Dendritic cell treated with granulocyte-macrophage colony-stimulating factor and Interleukin-4, amounts not matched to agents 40 ng/mL and 50 ng/mL, for 4 days (primary cell): ENCODE data around the gene SLC23A3.

Source experiments
- H3K27ac Mint-ChIP-seq: one replicate; pipeline ENCODE4 v1.8.0; 2022; ENCODE audit warnings: mild to moderate bottlenecking, mixed read lengths
- H3K27me3 Mint-ChIP-seq: one replicate; pipeline ENCODE4 v1.8.0; 2022; ENCODE audit warnings: mild to moderate bottlenecking, mixed read lengths
- H3K36me3 Mint-ChIP-seq: one replicate; pipeline ENCODE4 v1.8.0; 2022; ENCODE audit warnings: low read depth, mixed read lengths
- H3K4me1 Mint-ChIP-seq: one replicate; pipeline ENCODE4 v1.8.0; 2022; ENCODE audit warnings: low read depth, mixed read lengths
- H3K4me3 Mint-ChIP-seq: one replicate; pipeline ENCODE4 v1.8.0; 2022; ENCODE audit warnings: mild to moderate bottlenecking, moderate library complexity, mixed read lengths
- H3K9me3 Mint-ChIP-seq: one replicate; pipeline ENCODE4 v1.8.0; 2022; ENCODE audit warnings: mixed read lengths
- intact Hi-C: fragments of 100-400 bp; cut with micrococcal nuclease; formaldehyde crosslinking; loops from one replicate; pipeline ENCODE4 v1.15.0; 2022

Gene SLC23A3

GRCh38 chr2:219169930-219170654 lies at the start of gene SLC23A3:
SLC23A3 (minus strand) TSS chr2:219170029; CDS start chr2:219169984, 45 bp downstream.
- Mint-ChIP-seq H3K4me1 (peaks cover 60% of the 10 kb centered on the region), H3K27ac (no peak within 1 kb of the TSS), H3K4me3 (no peak within 1 kb of the TSS), H3K27me3 (no peaks in the 10 kb centered on the region), H3K9me3 (no peaks in the 10 kb centered on the region), H3K36me3 (peaks cover 56% of the 10 kb centered on the region)
- intact Hi-C loops, result loop anchor here (10.0 kb wide), 1 partner anchor 215 kb away; the partner anchor contains the start of gene DNPEP

GRCh38 chr2:219218732-219219701 lies 49.2 kb upstream of the SLC23A3 start, which contains the start of gene ABCB6:
ABCB6 (minus strand) TSS chr2:219218958; CDS start chr2:219218673, 285 bp downstream.
- no peaks in the 10 kb centered on the region for H3K9me3 Mint-ChIP-seq
- H3K4me3 Mint-ChIP-seq, result peak within 1 kb of the TSS; percentile 74
- peaks cover 56% of the 10 kb centered on the region for H3K4me1 Mint-ChIP-seq
- intact Hi-C loops, result loop anchor here (2.0 to 5.0 kb wide), 2 partner anchors 33 to 58 kb away; partner anchors contain the start of genes NHEJ1, TUBA4A and TUBA4B
- H3K27ac Mint-ChIP-seq, result peak within 1 kb of the TSS; percentile 94
- H3K27me3 Mint-ChIP-seq, result peaks cover 42% of the 10 kb centered on the region
- peaks cover 74% of the 10 kb centered on the region for H3K36me3 Mint-ChIP-seq

GRCh38 chr2:219218217-219218731 lies 48.4 kb upstream of the SLC23A3 start:
- Mint-ChIP-seq H3K4me1 (peaks cover 56% of the 10 kb centered on the region), H3K27me3 (peaks cover 34% of the 10 kb centered on the region), H3K27ac (peak overlapping the region; percentile 94), H3K4me3 (peak overlapping the region; percentile 74), H3K36me3 (peaks cover 74% of the 10 kb centered on the region), H3K9me3 (no peaks in the 10 kb centered on the region)
- intact Hi-C loops, result loop anchor here (2.0 to 5.0 kb wide), 2 partner anchors 34 to 57 kb away; partner anchors contain the start of genes NHEJ1, TUBA4A and TUBA4B

GRCh38 chr2:219216535-219216915 lies 46.7 kb upstream of the SLC23A3 start:
- H3K9me3 Mint-ChIP-seq, result no peaks in the 10 kb centered on the region
- H3K4me3 Mint-ChIP-seq, result no peak overlapping the region
- H3K36me3 Mint-ChIP-seq, result peaks cover 71% of the 10 kb centered on the region
- intact Hi-C loops, result loop anchor here (5.0 kb wide), 1 partner anchor 36 kb away; the partner anchor contains the start of genes TUBA4A and TUBA4B
- H3K4me1 Mint-ChIP-seq, result peaks cover 53% of the 10 kb centered on the region
- H3K27ac Mint-ChIP-seq, result peak overlapping the region; percentile 61
- peaks cover 27% of the 10 kb centered on the region for H3K27me3 Mint-ChIP-seq

- H3K27me3 Mint-ChIP-seq, result peaks cover 24% of the 10 kb centered on the region
- H3K36me3 Mint-ChIP-seq, result peaks cover 70% of the 10 kb centered on the region
- H3K9me3 Mint-ChIP-seq, result no peaks in the 10 kb centered on the region
- intact Hi-C loops, result loop anchor here (5.0 kb wide), 1 partner anchor 36 kb away; the partner anchor contains the start of genes TUBA4A and TUBA4B
- peak overlapping the region; percentile 61 for H3K27ac Mint-ChIP-seq
- no peak overlapping the region for H3K4me3 Mint-ChIP-seq
- H3K4me1 Mint-ChIP-seq, result peaks cover 47% of the 10 kb centered on the region
Measured at GRCh38 chr2:219215871-219216534, 46.2 kb upstream of the SLC23A3 start.

- peaks cover 15% of the 10 kb centered on the region for H3K27me3 Mint-ChIP-seq
- no peak overlapping the region for H3K4me3 Mint-ChIP-seq
- intact Hi-C loops, result loop anchor here (5.0 kb wide), 1 partner anchor 38 kb away; the partner anchor contains the start of genes TUBA4A and TUBA4B
- peaks cover 70% of the 10 kb centered on the region for H3K36me3 Mint-ChIP-seq
- peaks cover 40% of the 10 kb centered on the region for H3K4me1 Mint-ChIP-seq
- no peaks in the 10 kb centered on the region for H3K9me3 Mint-ChIP-seq
- no peak overlapping the region for H3K27ac Mint-ChIP-seq
Measured at GRCh38 chr2:219214786-219215185, 45.0 kb upstream of the SLC23A3 start.

- intact Hi-C loops, result no loop called here
- peaks cover 40% of the 10 kb centered on the region for H3K4me1 Mint-ChIP-seq
- H3K9me3 Mint-ChIP-seq, result no peaks in the 10 kb centered on the region
- H3K36me3 Mint-ChIP-seq, result peaks cover 70% of the 10 kb centered on the region
- H3K27ac Mint-ChIP-seq, result no peak overlapping the region
- no peak overlapping the region for H3K4me3 Mint-ChIP-seq
- H3K27me3 Mint-ChIP-seq, result peaks cover 15% of the 10 kb centered on the region
Measured at GRCh38 chr2:219214141-219214540, 44.3 kb upstream of the SLC23A3 start.

GRCh38 chr2:219213486-219214071 lies 43.8 kb upstream of the SLC23A3 start:
- Mint-ChIP-seq H3K9me3 (no peaks in the 10 kb centered on the region), H3K27me3 (peaks cover 15% of the 10 kb centered on the region)
- intact Hi-C loops, result no loop called here

GRCh38 chr2:219213026-219213415 lies 43.2 kb upstream of the SLC23A3 start:
- H3K27ac Mint-ChIP-seq, result no peak overlapping the region
- H3K36me3 Mint-ChIP-seq, result peaks cover 81% of the 10 kb centered on the region
- no peak overlapping the region for H3K4me3 Mint-ChIP-seq
- H3K27me3 Mint-ChIP-seq, result peaks cover 15% of the 10 kb centered on the region
- H3K9me3 Mint-ChIP-seq, result no peaks in the 10 kb centered on the region
- H3K4me1 Mint-ChIP-seq, result peaks cover 40% of the 10 kb centered on the region
- intact Hi-C loops, result no loop called here

More at GRCh38 chr2:219213486-219214071, 43.8 kb upstream of the SLC23A3 start:
- H3K27ac Mint-ChIP-seq, result no peak overlapping the region
- H3K36me3 Mint-ChIP-seq, result peaks cover 75% of the 10 kb centered on the region
- peaks cover 41% of the 10 kb centered on the region for H3K4me1 Mint-ChIP-seq
- no peak overlapping the region for H3K4me3 Mint-ChIP-seq

- Mint-ChIP-seq H3K27ac (no peak overlapping the region), H3K36me3 (peaks cover 74% of the 10 kb centered on the region), H3K4me3 (no peak overlapping the region), H3K27me3 (peaks cover 4% of the 10 kb centered on the region), H3K9me3 (no peaks in the 10 kb centered on the region), H3K4me1 (peaks cover 36% of the 10 kb centered on the region)
- intact Hi-C loops, result loop anchor here (1.0 kb wide), 1 partner anchor 51 kb away; the partner anchor contains the start of gene NHEJ1
Measured at GRCh38 chr2:219210886-219211362, 41.1 kb upstream of the SLC23A3 start.

- no peaks in the 10 kb centered on the region for H3K9me3 Mint-ChIP-seq
- intact Hi-C loops, result no loop called here
- H3K27ac Mint-ChIP-seq, result peak overlapping the region; percentile 1
- H3K36me3 Mint-ChIP-seq, result peaks cover 69% of the 10 kb centered on the region
- peaks cover 2% of the 10 kb centered on the region for H3K27me3 Mint-ChIP-seq
- no peak overlapping the region for H3K4me3 Mint-ChIP-seq
- peaks cover 33% of the 10 kb centered on the region for H3K4me1 Mint-ChIP-seq
Measured at GRCh38 chr2:219210196-219210885, 40.5 kb upstream of the SLC23A3 start.
